ENCODE results near the gene NUDT21.

GRCh38 chr16:56413381-56413780 is 37.8 kb downstream of the NUDT21 start:
- no peak for TF ChIP-seq CTCF (IDR thresholded peaks at IDR 0.05 in 8 of 11, conservative IDR thresholded peaks at IDR 0.05 in 3 of 11)
- no peak for TF ChIP-seq POLR2AphosphoS5 (IDR thresholded peaks at IDR 0.05)
- TF ChIP-seq POLR2A (IDR thresholded peaks at IDR 0.05): no peak

Data from spleen (tissue), 7 donors.